Measurements from ENCODE around the gene PAK3. TPM values are rescaled to one million over a fixed set of nuclear protein-coding genes. Genes with fewer than 3 reads are reported as not detected.

Gene PAK3
- total RNA-seq, 4 donors from 2014 or later: 0.27 to 0.80 (median 0.77) TPM

- Histone ChIP-seq H3K4me1 (no peaks in the 10 kb centered on the region), H3K27ac (no peak overlapping the region), H3K36me3 (no peaks in the 10 kb centered on the region), H3K9me3 (no peaks in the 10 kb centered on the region), H3K27me3 (no peaks in the 10 kb centered on the region), H3K4me3 (no peak overlapping the region)
- no peak for DNase-seq
- 58 to 60% methylated on average over 1 to 3 of the region's 3 CpGs for WGBS, 2 donors (ENCODE audit: low coverage in 1 of 2)
- in situ Hi-C loops (cut with MboI; ENCODE audit: low pct_ligation_motif_present in 1 of 4, low pct_unique_long_range_greater_than_20kb in 1 of 4, low sequenced_read_pairs in 3 of 4): no loop called here
- intact Hi-C loops (cut with DNase I; ENCODE audit: low total_unique reads): no loop called here
- TF ChIP-seq POLR2AphosphoS5 (IDR thresholded peaks at IDR 0.05) (no peak), EP300 (IDR thresholded peaks at IDR 0.05; ENCODE audit: low read depth) (no peak), POLR2A (IDR thresholded peaks at IDR 0.05) (no peak), CTCF (IDR thresholded peaks at IDR 0.05) (no peak)
Measured at GRCh38 chrX:111257733-111258132, 161.7 kb downstream of the PAK3 start.

GRCh38 chrX:111259559-111259958 is 163.6 kb downstream of the PAK3 start:
- intact Hi-C loops (cut with DNase I; ENCODE audit: low total_unique reads): no loop called here
- Histone ChIP-seq H3K27ac (no peak overlapping the region), H3K4me1 (no peaks in the 10 kb centered on the region), H3K36me3 (no peaks in the 10 kb centered on the region), H3K4me3 (no peak overlapping the region), H3K9me3 (no peaks in the 10 kb centered on the region), H3K27me3 (no peaks in the 10 kb centered on the region)
- DNase-seq: no peak
- WGBS, 2 donors (ENCODE audit: low coverage in 1 of 2): 76% methylated on average over 3 of the region's 3 CpGs; no CpG with 5 or more reads in 1 of the 2 donors
- in situ Hi-C loops (cut with MboI; ENCODE audit: low pct_ligation_motif_present in 1 of 4, low pct_unique_long_range_greater_than_20kb in 1 of 4, low sequenced_read_pairs in 3 of 4): no loop called here
- TF ChIP-seq EP300 (IDR thresholded peaks at IDR 0.05; ENCODE audit: low read depth) (no peak), POLR2AphosphoS5 (IDR thresholded peaks at IDR 0.05) (no peak), POLR2A (IDR thresholded peaks at IDR 0.05) (no peak), CTCF (IDR thresholded peaks at IDR 0.05) (no peak)

GRCh38 chrX:111260451-111260850 is 164.5 kb downstream of the PAK3 start:
- no peak for DNase-seq
- WGBS, 2 donors (ENCODE audit: low coverage in 1 of 2): 44% methylated on average over 3 of the region's 3 CpGs; no CpG with 5 or more reads in 1 of the 2 donors
- H3K4me3 ChIP-seq: no peak overlapping the region
- H3K4me1 ChIP-seq: no peaks in the 10 kb centered on the region
- no peak overlapping the region for H3K27ac ChIP-seq
- H3K27me3 ChIP-seq: no peaks in the 10 kb centered on the region
- no peaks in the 10 kb centered on the region for H3K9me3 ChIP-seq
- intact Hi-C loops (cut with DNase I; ENCODE audit: low total_unique reads) (no loop called here), in situ Hi-C loops (cut with MboI; ENCODE audit: low pct_ligation_motif_present in 1 of 4, low pct_unique_long_range_greater_than_20kb in 1 of 4, low sequenced_read_pairs in 3 of 4) (no loop called here)
- no peaks in the 10 kb centered on the region for H3K36me3 ChIP-seq
- TF ChIP-seq POLR2AphosphoS5 (IDR thresholded peaks at IDR 0.05): no peak
- TF ChIP-seq CTCF (IDR thresholded peaks at IDR 0.05): no peak
- TF ChIP-seq POLR2A (IDR thresholded peaks at IDR 0.05): no peak
- no peak for TF ChIP-seq EP300 (IDR thresholded peaks at IDR 0.05; ENCODE audit: low read depth)

GRCh38 chrX:111262086-111262485 is 166.1 kb downstream of the PAK3 start:
- in situ Hi-C loops (cut with MboI; ENCODE audit: low pct_ligation_motif_present in 1 of 4, low pct_unique_long_range_greater_than_20kb in 1 of 4, low sequenced_read_pairs in 3 of 4) (no loop called here), intact Hi-C loops (cut with DNase I; ENCODE audit: low total_unique reads) (no loop called here)
- no peaks in the 10 kb centered on the region for H3K9me3 ChIP-seq
- H3K36me3 ChIP-seq: no peaks in the 10 kb centered on the region
- H3K27ac ChIP-seq: no peak overlapping the region
- TF ChIP-seq POLR2AphosphoS5 (IDR thresholded peaks at IDR 0.05) (no peak), POLR2A (IDR thresholded peaks at IDR 0.05) (no peak), EP300 (IDR thresholded peaks at IDR 0.05; ENCODE audit: low read depth) (no peak), CTCF (IDR thresholded peaks at IDR 0.05) (no peak)
- no peak for DNase-seq
- 46% methylated on average over 3 of the region's 3 CpGs; no CpG with 5 or more reads in 1 of the 2 donors for WGBS, 2 donors (ENCODE audit: low coverage in 1 of 2)
- H3K27me3 ChIP-seq: no peaks in the 10 kb centered on the region
- no peaks in the 10 kb centered on the region for H3K4me1 ChIP-seq
- H3K4me3 ChIP-seq: no peak overlapping the region
